ENCODE measurements around the gene CNIH3.

DNA sequence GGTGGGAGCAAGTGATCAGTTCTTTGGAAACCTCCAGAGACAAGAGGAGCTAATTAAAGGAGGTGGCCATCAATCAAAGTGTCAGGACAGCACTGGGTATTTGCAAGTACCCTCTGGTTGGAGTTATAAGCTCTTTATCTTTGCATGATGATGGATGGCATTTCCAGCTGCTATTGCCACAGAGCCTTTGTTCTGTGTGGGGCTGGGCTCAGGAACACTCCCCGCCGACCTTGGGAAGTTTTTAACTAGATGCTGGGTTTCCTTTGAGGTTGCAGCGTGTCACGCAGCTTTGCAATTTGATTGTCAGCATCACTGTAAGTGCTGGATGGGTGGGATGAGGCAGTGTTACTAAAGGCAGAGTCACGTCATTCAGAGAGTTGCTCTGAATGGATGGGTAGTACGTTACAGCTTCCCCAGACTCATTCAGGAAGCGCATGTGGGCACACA is 68.9 kb downstream of the CNIH3 start:
- TF ChIP-seq POLR2A (IDR thresholded peaks at IDR 0.05; ENCODE audit: extremely low read depth, insufficient read length) (no peak), MYC (IDR thresholded peaks at IDR 0.05; ENCODE audit: low read depth, low read length) (no peak)
- TF ChIP-seq, protein P1, sequence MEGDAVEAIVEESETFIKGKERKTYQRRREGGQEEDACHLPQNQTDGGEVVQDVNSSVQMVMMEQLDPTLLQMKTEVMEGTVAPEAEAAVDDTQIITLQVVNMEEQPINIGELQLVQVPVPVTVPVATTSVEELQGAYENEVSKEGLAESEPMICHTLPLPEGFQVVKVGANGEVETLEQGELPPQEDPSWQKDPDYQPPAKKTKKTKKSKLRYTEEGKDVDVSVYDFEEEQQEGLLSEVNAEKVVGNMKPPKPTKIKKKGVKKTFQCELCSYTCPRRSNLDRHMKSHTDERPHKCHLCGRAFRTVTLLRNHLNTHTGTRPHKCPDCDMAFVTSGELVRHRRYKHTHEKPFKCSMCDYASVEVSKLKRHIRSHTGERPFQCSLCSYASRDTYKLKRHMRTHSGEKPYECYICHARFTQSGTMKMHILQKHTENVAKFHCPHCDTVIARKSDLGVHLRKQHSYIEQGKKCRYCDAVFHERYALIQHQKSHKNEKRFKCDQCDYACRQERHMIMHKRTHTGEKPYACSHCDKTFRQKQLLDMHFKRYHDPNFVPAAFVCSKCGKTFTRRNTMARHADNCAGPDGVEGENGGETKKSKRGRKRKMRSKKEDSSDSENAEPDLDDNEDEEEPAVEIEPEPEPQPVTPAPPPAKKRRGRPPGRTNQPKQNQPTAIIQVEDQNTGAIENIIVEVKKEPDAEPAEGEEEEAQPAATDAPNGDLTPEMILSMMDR (IDR thresholded peaks at IDR 0.05; ENCODE audit: low read depth, low read length) = no peak
- TF ChIP-seq, protein P2, sequence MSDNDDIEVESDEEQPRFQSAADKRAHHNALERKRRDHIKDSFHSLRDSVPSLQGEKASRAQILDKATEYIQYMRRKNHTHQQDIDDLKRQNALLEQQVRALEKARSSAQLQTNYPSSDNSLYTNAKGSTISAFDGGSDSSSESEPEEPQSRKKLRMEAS (IDR thresholded peaks at IDR 0.05; ENCODE audit: low read depth, low read length) = no peak
